CD8-positive, alpha-beta memory T cell (primary cell): ENCODE measurements around the gene CDC42EP1. TPM values are rescaled to one million over a fixed set of nuclear protein-coding genes. Genes with fewer than 3 reads are reported as not detected.
A peak's percentile ranks its signal among the peaks of the same experiment; 100 is the strongest.
"Not testable (repeated sequence)": the region's sequence is repeated elsewhere in the genome, so short reads cannot be mapped to it uniquely, and the experiment has no call there.

Experiments used
- CTCF ChIA-PET: fragments of 350-600 bp; sonication (Branson Sonifier 250); formaldehyde crosslinking; loops from one replicate; lab custom pipeline; 2021; ENCODE audit warnings: antibody characterized with exemption; lab: Charles Lee
- POLR2A ChIA-PET: fragments of 350-600 bp; sonication (Branson Sonifier 250); formaldehyde crosslinking; loops from one replicate; lab custom pipeline; 2021; ENCODE audit warnings: antibody characterized with exemption; lab: Charles Lee
- DNase-seq, 5 donors: peaks; one replicate each; pipeline versions ENCODE4 v3.0.0 to v3.0.0-alpha.2; 2020 to 2022; ENCODE audit warnings: mixed read lengths in 1 of 5
- H3K27ac ChIP-seq: one replicate; pipeline ENCODE4 v1.7.0; 2013; ENCODE audit warnings: low read depth, mild to moderate bottlenecking, low read length, moderate library complexity
- H3K27me3 ChIP-seq: 2 replicates; pipeline ENCODE4 v1.7.0; 2013; ENCODE audit warnings: low read length, mild to moderate bottlenecking; ENCODE audit not compliant: insufficient read depth, poor library complexity, severe bottlenecking
- H3K36me3 ChIP-seq: 2 replicates; pipeline ENCODE4 v1.7.0; 2013; ENCODE audit warnings: mild to moderate bottlenecking, low read length, moderate library complexity; ENCODE audit not compliant: insufficient read depth
- H3K4me1 ChIP-seq: 2 replicates; pipeline ENCODE4 v1.7.0; 2013; ENCODE audit warnings: mild to moderate bottlenecking, low read length, moderate library complexity; ENCODE audit not compliant: insufficient read depth
- H3K4me3 ChIP-seq: 2 replicates; pipeline ENCODE4 v1.7.0; 2013; ENCODE audit warnings: mild to moderate bottlenecking, low read length
- H3K9me3 ChIP-seq: 2 replicates; pipeline ENCODE4 v1.7.0; 2013; ENCODE audit warnings: mild to moderate bottlenecking, low read length
- H3K27ac Mint-ChIP-seq, 8 donors: one replicate each; pipeline ENCODE4 v1.8.0; 2020 to 2021; ENCODE audit warnings: mixed read lengths in 8 of 8, mild to moderate bottlenecking in 6 of 8, inconsistent platforms in 3 of 8, moderate library complexity in 3 of 8
- H3K27me3 Mint-ChIP-seq, 2 donors: one replicate each; pipeline ENCODE4 v1.8.0; 2020 to 2021; ENCODE audit warnings: mixed read lengths in 2 of 2, mild to moderate bottlenecking in 1 of 2, moderate library complexity in 1 of 2
- H3K36me3 Mint-ChIP-seq, 3 donors: one replicate each; pipeline ENCODE4 v1.8.0; 2020 to 2021; ENCODE audit warnings: mixed read lengths in 3 of 3, inconsistent platforms in 1 of 3, mild to moderate bottlenecking in 1 of 3
- H3K4me1 Mint-ChIP-seq, 3 donors: one replicate each; pipeline ENCODE4 v1.8.0; 2020 to 2021; ENCODE audit warnings: mixed read lengths in 3 of 3, inconsistent platforms in 1 of 3, mild to moderate bottlenecking in 1 of 3
- H3K4me3 Mint-ChIP-seq, 7 donors: one replicate each; pipeline ENCODE4 v1.8.0; 2020 to 2021; ENCODE audit warnings: mixed read lengths in 7 of 7, mild to moderate bottlenecking in 6 of 7, moderate library complexity in 4 of 7, inconsistent platforms in 2 of 7
- H3K9me3 Mint-ChIP-seq, 5 donors: one replicate each; pipeline ENCODE4 v1.8.0; 2020 to 2022; ENCODE audit warnings: mixed read lengths in 5 of 5, mild to moderate bottlenecking in 3 of 5, moderate library complexity in 2 of 5, inconsistent platforms in 1 of 5
- polyA plus RNA-seq: library from polyadenylated mRNA; unstranded; fragments of 300-500 nt; fragmentation: Illumina TruSeq; gene quantifications from one replicate; pipeline ENCODE4 v1.2.3, GENCODE V29; 2021
- total RNA-seq, 2 experiments: library from RNA; stranded (reverse); gene quantifications; one replicate each; pipeline ENCODE4 v1.2.3, GENCODE V29; 2021

CDC42EP1 gene
- total and polyA plus RNA-seq, 3 experiments from 2014 or later = 0.13 to 0.31 TPM; not detected in 1

DNA sequence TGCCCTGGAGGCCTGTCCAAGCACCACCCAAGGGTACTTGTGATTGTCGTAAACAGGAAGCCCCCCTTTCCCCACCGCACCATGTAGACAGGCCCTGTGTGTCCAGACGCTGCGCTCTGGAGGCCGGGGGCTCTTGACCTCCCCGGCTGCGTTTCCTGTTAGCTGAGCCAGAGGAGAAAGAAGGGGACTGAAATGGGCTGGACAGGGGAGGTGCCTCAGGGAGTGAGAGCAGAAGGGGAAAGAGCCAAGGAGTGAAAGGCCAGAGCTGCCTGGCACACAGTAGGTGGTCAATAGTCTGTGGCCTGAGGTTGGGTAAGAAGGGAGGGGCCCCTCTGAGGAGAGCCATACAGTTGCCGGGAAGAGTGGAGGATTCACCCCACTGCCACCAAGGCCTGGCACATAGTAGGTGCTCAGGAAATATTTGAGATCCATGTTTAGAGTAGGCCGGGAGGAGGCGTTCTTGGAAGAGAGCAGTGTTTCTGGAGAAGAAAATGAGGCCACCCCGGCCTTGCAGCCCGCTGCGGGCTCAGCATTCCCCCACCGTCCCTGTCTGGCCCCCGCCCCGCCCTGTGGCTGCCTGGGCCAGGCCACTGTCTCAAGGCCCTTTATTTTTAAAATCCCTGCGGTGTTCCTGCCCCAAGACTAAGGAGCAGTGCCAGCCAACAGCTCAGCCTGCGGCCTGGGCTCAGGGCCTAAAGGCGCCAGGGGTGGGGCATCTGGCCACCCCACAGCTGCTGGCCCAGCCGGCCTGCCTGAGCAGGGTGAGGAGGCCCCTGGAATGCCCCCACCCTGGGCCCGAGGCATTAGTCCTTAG lies 13.6 kb upstream of the CDC42EP1 start:
- H3K27me3 Mint-ChIP-seq = peaks cover 13 to 25% of the 10 kb centered on the region in 2 donors
- H3K4me1 Mint-ChIP-seq = peaks cover 10 to 14% (median 11%) of the 10 kb centered on the region in 3 donors
- H3K4me3 ChIP-seq = no peak overlapping the region
- DNase-seq = no peak
- ChIA-PET CTCF (interaction anchor here (16.7 kb wide), 1 partner anchor 18 kb away, joined by 315 read pairs; the partner anchor contains the start of gene CDC42EP1), POLR2A (no interaction called here)
- H3K4me1 ChIP-seq = peaks cover 10% of the 10 kb centered on the region
- no peak overlapping the region for H3K27ac ChIP-seq
- no peak overlapping the region for H3K27ac Mint-ChIP-seq
- no peaks in the 10 kb centered on the region for H3K9me3 ChIP-seq
- no peaks in the 10 kb centered on the region for H3K36me3 ChIP-seq
- H3K4me3 Mint-ChIP-seq = peak overlapping the region in 1 of 7 donors; percentile 32
- H3K36me3 Mint-ChIP-seq = no peaks in the 10 kb centered on the region
- peaks cover 0 to 2% (median 0%) of the 10 kb centered on the region in 5 donors for H3K9me3 Mint-ChIP-seq
- H3K27me3 ChIP-seq = no peaks in the 10 kb centered on the region

DNA sequence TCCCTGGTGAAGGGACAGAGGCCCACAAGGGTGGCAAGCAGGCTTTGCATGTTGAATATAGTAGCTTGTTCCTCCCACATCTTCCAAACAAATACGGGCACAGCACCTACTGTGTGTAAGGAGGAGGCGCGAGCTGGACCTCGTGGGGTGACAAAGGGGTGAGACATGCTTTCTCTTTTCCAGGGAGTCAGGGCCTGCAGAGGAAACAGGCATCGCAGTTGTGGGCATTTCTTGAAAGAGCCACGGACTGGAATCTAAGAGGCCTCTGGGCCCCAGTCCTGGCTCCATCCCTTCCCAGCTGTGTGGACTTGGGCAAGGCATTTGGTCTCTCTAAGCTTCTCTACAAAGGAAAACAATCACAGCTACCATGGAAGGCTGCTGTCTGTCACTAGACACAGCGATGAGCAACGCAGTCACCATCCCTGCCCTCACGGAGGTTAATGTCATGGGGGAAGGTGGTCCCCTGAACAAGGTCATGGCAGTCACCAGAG lies 13.0 kb upstream of the CDC42EP1 start:
- Mint-ChIP-seq H3K4me3 (no peak overlapping the region), H3K27ac (no peak overlapping the region), H3K9me3 (peaks cover 0 to 2% (median 0%) of the 10 kb centered on the region in 5 donors), H3K27me3 (peaks cover 13 to 20% of the 10 kb centered on the region in 2 donors), H3K4me1 (peaks cover 5 to 8% (median 6%) of the 10 kb centered on the region in 3 donors), H3K36me3 (no peaks in the 10 kb centered on the region)
- H3K27me3 ChIP-seq = no peaks in the 10 kb centered on the region
- no peaks in the 10 kb centered on the region for H3K9me3 ChIP-seq
- H3K4me1 ChIP-seq = peaks cover 10% of the 10 kb centered on the region
- CTCF ChIA-PET = interaction anchor here (1.2 to 16.7 kb wide), 2 partner anchors 17 to 74 kb away, joined by 3 to 315 read pairs; partner anchors contain the start of gene CDC42EP1
- POLR2A ChIA-PET = no interaction called here
- H3K36me3 ChIP-seq = no peaks in the 10 kb centered on the region
- H3K4me3 ChIP-seq = no peak overlapping the region
- no peak for DNase-seq
- H3K27ac ChIP-seq = no peak overlapping the region

DNA sequence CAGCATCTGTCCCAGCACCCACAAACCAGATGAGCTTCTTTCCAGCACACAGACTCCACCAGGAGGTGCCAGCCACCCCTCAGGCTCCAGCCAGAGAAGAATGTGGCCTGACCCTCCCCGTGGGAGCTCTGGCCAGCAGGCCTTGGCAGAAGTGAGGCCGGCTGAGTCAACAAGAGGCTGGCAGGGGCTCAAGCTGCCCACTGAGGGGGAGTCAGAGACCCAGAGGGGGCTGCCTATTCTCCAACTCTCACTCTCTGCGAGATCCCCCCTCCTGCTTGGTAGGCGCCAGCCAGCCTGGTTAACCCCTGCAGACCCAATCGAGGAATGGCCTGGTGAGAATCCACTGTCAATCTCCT lies 10.6 kb upstream of the CDC42EP1 start:
- Histone ChIP-seq H3K27me3 (no peaks in the 10 kb centered on the region), H3K36me3 (no peaks in the 10 kb centered on the region), H3K9me3 (no peaks in the 10 kb centered on the region), H3K4me1 (peaks cover 10% of the 10 kb centered on the region), H3K4me3 (no peak overlapping the region), H3K27ac (no peak overlapping the region)
- ChIA-PET CTCF (interaction anchor here (1.3 to 16.7 kb wide), 3 partner anchors 10 to 43 kb away, joined by 3 to 315 read pairs (median 22); partner anchors contain the start of gene CDC42EP1), POLR2A (no interaction called here)
- Mint-ChIP-seq H3K4me1 (peaks cover 5 to 7% (median 6%) of the 10 kb centered on the region in 3 donors), H3K36me3 (no peaks in the 10 kb centered on the region), H3K4me3 (no peak overlapping the region), H3K27me3 (peaks cover 19 to 28% of the 10 kb centered on the region in 2 donors), H3K9me3 (no peaks in the 10 kb centered on the region), H3K27ac (no peak overlapping the region)
- no peak for DNase-seq

DNA sequence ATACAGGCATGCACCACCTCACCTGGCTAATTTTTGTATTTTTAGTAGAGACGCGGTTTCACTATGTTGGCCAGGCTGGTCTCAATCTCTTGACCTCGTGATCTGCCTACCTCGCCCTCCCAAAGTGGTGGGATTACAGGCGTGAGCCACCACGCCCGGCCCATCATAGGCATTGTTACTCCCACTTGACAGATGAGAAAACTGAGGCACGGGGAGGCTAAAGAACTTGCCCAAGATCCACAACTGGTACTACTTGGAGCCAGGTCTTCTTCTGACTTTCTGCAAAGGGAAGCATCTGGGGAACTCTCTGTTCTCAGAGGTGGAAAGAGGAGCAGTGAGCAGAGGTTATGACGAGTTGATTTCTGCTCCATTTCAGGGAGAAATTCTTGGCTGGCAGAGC lies 9.4 kb upstream of the CDC42EP1 start:
- H3K4me1 ChIP-seq, H3K36me3 Mint-ChIP-seq, H3K4me3 ChIP-seq, POLR2A ChIA-PET, DNase-seq, H3K36me3 ChIP-seq, H3K9me3 ChIP-seq, H3K27me3 ChIP-seq, H3K27ac ChIP-seq, H3K9me3 Mint-ChIP-seq, H3K4me1 Mint-ChIP-seq, H3K27ac Mint-ChIP-seq, H3K4me3 Mint-ChIP-seq: not testable (repeated sequence)
- H3K27me3 Mint-ChIP-seq = peaks cover 14 to 29% of the 10 kb centered on the region in 2 donors
- CTCF ChIA-PET = interaction anchor here (1.6 to 16.7 kb wide), 3 partner anchors 11 to 41 kb away, joined by 4 to 315 read pairs (median 22); partner anchors contain the start of gene CDC42EP1

DNA sequence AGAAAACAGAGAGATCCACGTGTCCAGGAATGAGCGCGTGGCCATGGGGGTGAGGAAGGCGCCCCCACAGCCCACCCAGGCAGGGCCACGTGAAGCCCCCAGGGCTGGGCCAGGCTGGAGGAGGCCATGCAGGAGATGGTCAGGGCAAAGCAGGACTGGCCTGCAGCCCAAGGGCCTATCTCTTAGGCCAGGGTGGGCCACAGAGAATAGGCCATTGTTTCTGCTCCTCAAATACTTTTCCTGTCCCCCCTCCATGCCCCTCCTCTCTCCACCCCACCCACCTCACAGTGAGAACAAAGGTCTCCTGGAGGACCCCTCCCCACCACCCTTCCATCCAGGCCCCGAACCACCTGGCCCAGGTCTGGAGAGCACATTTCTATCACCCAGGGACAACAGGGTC lies 8.3 kb upstream of the CDC42EP1 start:
- no peak for DNase-seq
- Histone ChIP-seq H3K36me3 (no peaks in the 10 kb centered on the region), H3K9me3 (no peaks in the 10 kb centered on the region), H3K27ac (no peak overlapping the region), H3K4me1 (no peaks in the 10 kb centered on the region), H3K27me3 (no peaks in the 10 kb centered on the region), H3K4me3 (no peak overlapping the region)
- Mint-ChIP-seq H3K4me1 (peaks cover 0 to 3% (median 0%) of the 10 kb centered on the region in 3 donors), H3K27ac (no peak overlapping the region), H3K9me3 (no peaks in the 10 kb centered on the region), H3K4me3 (no peak overlapping the region), H3K36me3 (no peaks in the 10 kb centered on the region), H3K27me3 (peaks cover 18 to 37% of the 10 kb centered on the region in 2 donors)
- ChIA-PET POLR2A (no interaction called here), CTCF (interaction anchor here (4.8 to 16.7 kb wide), 2 partner anchors 12 kb away, joined by 22 to 315 read pairs; partner anchors contain the start of gene CDC42EP1)

DNA sequence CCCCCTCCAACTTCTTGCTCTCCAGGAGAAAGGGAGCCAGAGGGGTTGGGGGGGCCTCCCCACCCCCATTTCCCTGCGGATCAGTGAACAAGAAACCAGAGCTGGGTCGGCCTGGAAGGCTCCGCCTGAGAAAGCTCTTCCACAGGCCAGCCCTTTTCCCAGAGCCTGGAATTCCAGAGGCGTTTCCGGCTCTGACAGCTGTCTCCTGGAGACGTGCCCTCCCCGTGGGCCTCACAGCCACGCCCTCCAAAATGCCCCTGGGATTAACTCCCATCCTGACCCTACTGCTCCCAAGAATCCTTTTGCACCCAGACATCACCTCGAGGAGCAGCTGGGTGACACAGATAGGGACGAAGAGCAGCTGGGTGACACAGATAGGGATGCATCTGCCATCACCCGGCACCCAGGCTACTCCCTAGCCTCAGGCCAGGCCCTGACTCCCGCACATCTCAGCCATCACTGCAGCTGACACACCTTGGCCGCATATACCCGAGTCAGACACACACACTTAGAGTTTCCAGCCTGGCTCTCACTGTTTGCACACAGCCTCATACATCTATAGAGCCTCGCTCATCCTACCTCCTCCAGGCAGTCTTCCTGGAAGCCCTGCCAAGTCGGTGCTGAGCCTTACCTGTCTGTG lies 7.6 kb upstream of the CDC42EP1 start:
- no peaks in the 10 kb centered on the region for H3K36me3 ChIP-seq
- no peaks in the 10 kb centered on the region for H3K27me3 ChIP-seq
- H3K27ac ChIP-seq = no peak overlapping the region
- Mint-ChIP-seq H3K27ac (peak overlapping the region in 1 of 8 donors; percentile 62), H3K27me3 (peaks cover 18 to 44% of the 10 kb centered on the region in 2 donors), H3K4me3 (no peak overlapping the region), H3K9me3 (no peaks in the 10 kb centered on the region), H3K4me1 (peaks cover 0 to 3% (median 0%) of the 10 kb centered on the region in 3 donors), H3K36me3 (no peaks in the 10 kb centered on the region)
- no peaks in the 10 kb centered on the region for H3K9me3 ChIP-seq
- DNase-seq = no peak
- CTCF ChIA-PET = interaction anchor here (0.7 to 16.7 kb wide), 3 partner anchors 12 to 40 kb away, joined by 3 to 315 read pairs (median 22); partner anchors contain the start of gene CDC42EP1
- POLR2A ChIA-PET = no interaction called here
- no peak overlapping the region for H3K4me3 ChIP-seq
- H3K4me1 ChIP-seq = no peaks in the 10 kb centered on the region

DNA sequence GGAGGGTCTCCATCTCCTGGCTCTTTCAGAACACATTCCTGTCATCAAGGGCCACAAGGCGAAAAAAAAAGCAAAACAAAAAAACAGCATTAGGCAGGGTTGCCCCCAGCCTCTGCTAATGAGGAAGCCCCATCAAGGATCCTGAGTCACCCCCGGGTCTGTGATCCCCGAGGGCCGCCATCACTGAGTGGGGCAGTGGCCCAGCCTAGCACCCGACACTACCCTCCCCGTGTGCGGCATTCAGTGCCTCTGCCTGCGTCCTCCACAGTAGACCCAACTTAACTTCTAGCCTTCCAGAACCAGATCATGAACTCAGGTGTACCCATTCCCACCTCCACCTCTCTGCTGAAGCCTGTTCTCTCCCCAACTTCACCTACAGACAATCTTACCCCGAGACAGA lies 6.6 kb upstream of the CDC42EP1 start:
- ChIA-PET CTCF (interaction anchor here (1.1 to 16.7 kb wide), 2 partner anchors 10 to 14 kb away, joined by 4 to 315 read pairs; partner anchors contain the start of gene CDC42EP1), POLR2A (no interaction called here)

More for the DNA sequence above, 6.6 kb upstream of the CDC42EP1 start:
- H3K27ac ChIP-seq = no peak overlapping the region
- Mint-ChIP-seq H3K27me3 (peaks cover 18 to 47% of the 10 kb centered on the region in 2 donors), H3K4me1 (peaks cover 0 to 3% (median 0%) of the 10 kb centered on the region in 3 donors), H3K9me3 (no peaks in the 10 kb centered on the region), H3K4me3 (no peak overlapping the region), H3K36me3 (no peaks in the 10 kb centered on the region), H3K27ac (no peak overlapping the region)
- H3K9me3 ChIP-seq = no peaks in the 10 kb centered on the region
- DNase-seq = no peak
- no peaks in the 10 kb centered on the region for H3K36me3 ChIP-seq
- no peak overlapping the region for H3K4me3 ChIP-seq
- no peaks in the 10 kb centered on the region for H3K27me3 ChIP-seq
- H3K4me1 ChIP-seq = no peaks in the 10 kb centered on the region
